Measurements from ENCODE around the gene KCNH4. TPM values are rescaled to one million over a fixed set of nuclear protein-coding genes. Genes with fewer than 3 reads are reported as not detected.

The KCNH4 gene
- polyA plus RNA-seq, 1 donor (not counting 4 experiments of a cell fraction or from before 2014, with no cell fraction given) = not detected

GRCh38 chr17:42113293-42114069 is 67.5 kb downstream of the KCNH4 start:
- H3K9me3 ChIP-seq (ENCODE audit: control insufficient read depth, low read depth, low read length) = no peaks in the 10 kb centered on the region
- no peaks in the 10 kb centered on the region for H3K9me1 ChIP-seq (ENCODE audit: control insufficient read depth, extremely low read depth, insufficient read depth, low read length)
- no peaks in the 10 kb centered on the region for H3K79me2 ChIP-seq (ENCODE audit: control insufficient read depth, insufficient read depth, low read length)
- no peak overlapping the region for H2AFZ ChIP-seq (ENCODE audit: control insufficient read depth, low read length)
- dilution Hi-C loops (cut with MboI; ENCODE audit: extremely low pct_ligation_motif_present, low sequenced_read_pairs) = no loop called here
- no peaks in the 10 kb centered on the region for H3K27me3 ChIP-seq (ENCODE audit: control insufficient read depth, extremely low read depth, insufficient read depth, low read length)
- TF ChIP-seq EZH2 (IDR thresholded peaks at IDR 0.05; ENCODE audit: low read length) (no peak), CTCF (optimal IDR thresholded peaks at IDR 0.05 in 1 of 3, IDR thresholded peaks at IDR 0.05 in 1 of 3, conservative IDR thresholded peaks at IDR 0.05 in 1 of 3; ENCODE audit: extremely low read depth in 1 of 3, insufficient read depth in 2 of 3, low read length in 3 of 3) (no peak)
- H3K27ac ChIP-seq (ENCODE audit: control insufficient read depth, insufficient read depth, low read length) = peak overlapping the region; percentile 76
- FAIRE-seq = no peak
- peak overlapping the region; percentile 81 for H3K9ac ChIP-seq (ENCODE audit: control insufficient read depth, extremely low read depth, insufficient read depth, low read length)
- H3K4me2 ChIP-seq (ENCODE audit: control insufficient read depth, extremely low read depth, insufficient read depth, low read depth, low read length) = no peak overlapping the region
- H3K36me3 ChIP-seq (ENCODE audit: control insufficient read depth in 2 of 2, extremely low read depth in 1 of 2, insufficient read depth in 2 of 2, low read length in 2 of 2) = peaks cover 18 to 23% of the 10 kb centered on the region in 2 experiments
- DNase-seq (ENCODE audit: low read depth, low spot score) = no peak
- H3K4me1 ChIP-seq (ENCODE audit: control insufficient read depth, extremely low read depth, insufficient read depth, low read length) = peaks cover 20% of the 10 kb centered on the region
- H3K4me3 ChIP-seq (ENCODE audit: control insufficient read depth in 2 of 3, extremely low read depth in 1 of 3, insufficient read depth in 2 of 3, low read depth in 1 of 3, low read length in 3 of 3) = no peak overlapping the region
- H4K20me1 ChIP-seq (ENCODE audit: control insufficient read depth, extremely low read depth, insufficient read depth, low read length) = no peaks in the 10 kb centered on the region

- Histone ChIP-seq H3K36me3 (ENCODE audit: control insufficient read depth in 2 of 2, extremely low read depth in 1 of 2, insufficient read depth in 2 of 2, low read length in 2 of 2) (peaks cover 16 to 22% of the 10 kb centered on the region in 2 experiments), H3K4me2 (ENCODE audit: control insufficient read depth, extremely low read depth, insufficient read depth, low read depth, low read length) (peak within 1 kb of the TSS; percentile 86), H3K9ac (ENCODE audit: control insufficient read depth, extremely low read depth, insufficient read depth, low read length) (peak within 1 kb of the TSS; percentile 81), H3K9me1 (ENCODE audit: control insufficient read depth, extremely low read depth, insufficient read depth, low read length) (no peaks in the 10 kb centered on the region), H2AFZ (ENCODE audit: control insufficient read depth, low read length) (peak within 1 kb of the TSS; percentile 78), H3K4me3 (ENCODE audit: control insufficient read depth in 2 of 3, extremely low read depth in 1 of 3, insufficient read depth in 2 of 3, low read depth in 1 of 3, low read length in 3 of 3) (peak within 1 kb of the TSS; percentile 46 to 77 (median 67)), H3K27me3 (ENCODE audit: control insufficient read depth, extremely low read depth, insufficient read depth, low read length) (no peaks in the 10 kb centered on the region), H3K79me2 (ENCODE audit: control insufficient read depth, insufficient read depth, low read length) (no peaks in the 10 kb centered on the region), H3K27ac (ENCODE audit: control insufficient read depth, insufficient read depth, low read length) (peak within 1 kb of the TSS; percentile 76), H3K9me3 (ENCODE audit: control insufficient read depth, low read depth, low read length) (no peaks in the 10 kb centered on the region), H4K20me1 (ENCODE audit: control insufficient read depth, extremely low read depth, insufficient read depth, low read length) (no peaks in the 10 kb centered on the region), H3K4me1 (ENCODE audit: control insufficient read depth, extremely low read depth, insufficient read depth, low read length) (peaks cover 20% of the 10 kb centered on the region)
- TF ChIP-seq EZH2 (IDR thresholded peaks at IDR 0.05; ENCODE audit: low read length) = no peak
- TF ChIP-seq CTCF (optimal IDR thresholded peaks at IDR 0.05 in 1 of 3, IDR thresholded peaks at IDR 0.05 in 1 of 3, conservative IDR thresholded peaks at IDR 0.05 in 1 of 3; ENCODE audit: extremely low read depth in 1 of 3, insufficient read depth in 2 of 3, low read length in 3 of 3) = no peak
- dilution Hi-C loops (cut with MboI; ENCODE audit: extremely low pct_ligation_motif_present, low sequenced_read_pairs) = no loop called here
- DNase-seq (ENCODE audit: low read depth, low spot score) = no peak
- FAIRE-seq = peak; percentile 92
These were observed 68.3 kb downstream of the KCNH4 start, which contains the start of gene DHX58 for GRCh38 chr17:42112552-42113176. TSS of gene DHX58 (minus strand) at chr17:42112714. CDS start at chr17:42111892, 822 bp downstream.
